H1 (cell line): ENCODE measurements around the gene RBM46.

Experiments
- GABPA ChIP-seq: IDR thresholded peaks from 2 replicates; pipeline ENCODE4 v1.6.1; 2011; ENCODE audit warnings: mild to moderate bottlenecking, low read length, moderate library complexity, borderline replicate concordance; ENCODE audit not compliant: insufficient read depth
- TF ChIP-seq, protein P1 (sequence below), 3 experiments: IDR thresholded peaks; 1 replicate in 2 of 3; 2 replicates in 1 of 3; pipeline versions ENCODE4 v1.5.1 to v1.6.1; 2011; ENCODE audit warnings: low read length in 3 of 3, mild to moderate bottlenecking in 3 of 3, inconsistent platforms in 2 of 3, low read depth in 1 of 3, moderate library complexity in 1 of 3; ENCODE audit not compliant: insufficient read depth in 1 of 3; ENCODE audit errors: control extremely low read depth in 1 of 3

DNA sequence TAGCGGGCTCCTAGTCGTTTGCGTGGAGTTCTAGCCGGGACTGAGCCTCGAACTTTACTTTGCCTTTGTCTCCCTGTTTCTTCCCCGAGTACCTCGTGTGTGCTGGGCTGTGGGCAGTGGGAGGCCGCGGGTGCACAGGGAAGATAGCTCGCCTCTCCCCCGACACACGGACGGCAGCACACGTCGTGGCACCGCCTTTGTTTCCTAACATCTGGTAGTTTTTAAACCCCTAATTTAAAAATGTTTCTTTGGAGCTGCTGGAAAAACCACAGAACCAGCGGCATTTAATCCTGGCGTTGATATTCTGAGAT lies 866 bp downstream of the RBM46 start:
- no peak for TF ChIP-seq GABPA
- TF ChIP-seq, protein P1, sequence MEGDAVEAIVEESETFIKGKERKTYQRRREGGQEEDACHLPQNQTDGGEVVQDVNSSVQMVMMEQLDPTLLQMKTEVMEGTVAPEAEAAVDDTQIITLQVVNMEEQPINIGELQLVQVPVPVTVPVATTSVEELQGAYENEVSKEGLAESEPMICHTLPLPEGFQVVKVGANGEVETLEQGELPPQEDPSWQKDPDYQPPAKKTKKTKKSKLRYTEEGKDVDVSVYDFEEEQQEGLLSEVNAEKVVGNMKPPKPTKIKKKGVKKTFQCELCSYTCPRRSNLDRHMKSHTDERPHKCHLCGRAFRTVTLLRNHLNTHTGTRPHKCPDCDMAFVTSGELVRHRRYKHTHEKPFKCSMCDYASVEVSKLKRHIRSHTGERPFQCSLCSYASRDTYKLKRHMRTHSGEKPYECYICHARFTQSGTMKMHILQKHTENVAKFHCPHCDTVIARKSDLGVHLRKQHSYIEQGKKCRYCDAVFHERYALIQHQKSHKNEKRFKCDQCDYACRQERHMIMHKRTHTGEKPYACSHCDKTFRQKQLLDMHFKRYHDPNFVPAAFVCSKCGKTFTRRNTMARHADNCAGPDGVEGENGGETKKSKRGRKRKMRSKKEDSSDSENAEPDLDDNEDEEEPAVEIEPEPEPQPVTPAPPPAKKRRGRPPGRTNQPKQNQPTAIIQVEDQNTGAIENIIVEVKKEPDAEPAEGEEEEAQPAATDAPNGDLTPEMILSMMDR (IDR thresholded peaks at IDR 0.05; ENCODE audit: control extremely low read depth in 1 of 3, insufficient read depth in 1 of 3, low read depth in 1 of 3, low read length in 3 of 3), result no peak
